Activated CD4-positive, CD25-positive, alpha-beta regulatory T cell treated with anti-CD3 and anti-CD28 coated beads, Interleukin-2, amount 50 U/mL, for 72 hours (primary cell): Measurements from ENCODE around the gene ABI3BP.

Experiments used
- DNase-seq: peaks from one replicate; pipeline ENCODE4 v3.0.0; 2021

The ABI3BP gene

DNA sequence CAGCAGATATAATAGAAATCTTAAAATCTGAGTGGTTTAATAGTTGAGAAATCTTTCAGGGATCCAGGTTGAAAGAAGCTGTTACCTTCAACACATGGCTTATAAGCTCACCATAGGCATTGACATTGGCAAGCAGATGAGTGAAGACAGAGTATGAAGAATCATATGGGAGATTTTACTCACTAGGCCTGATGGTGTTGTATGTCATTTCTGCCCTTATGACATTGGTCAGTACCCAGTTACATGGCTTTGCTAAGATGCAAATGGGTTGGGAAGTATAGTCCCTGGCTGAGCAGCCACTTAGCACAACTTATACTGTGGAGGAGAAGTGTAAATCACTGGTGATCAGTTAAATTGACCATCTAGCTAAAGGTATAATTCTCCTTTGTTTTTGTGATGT is 278.0 kb downstream of the ABI3BP start:
- no peak for DNase-seq

DNA sequence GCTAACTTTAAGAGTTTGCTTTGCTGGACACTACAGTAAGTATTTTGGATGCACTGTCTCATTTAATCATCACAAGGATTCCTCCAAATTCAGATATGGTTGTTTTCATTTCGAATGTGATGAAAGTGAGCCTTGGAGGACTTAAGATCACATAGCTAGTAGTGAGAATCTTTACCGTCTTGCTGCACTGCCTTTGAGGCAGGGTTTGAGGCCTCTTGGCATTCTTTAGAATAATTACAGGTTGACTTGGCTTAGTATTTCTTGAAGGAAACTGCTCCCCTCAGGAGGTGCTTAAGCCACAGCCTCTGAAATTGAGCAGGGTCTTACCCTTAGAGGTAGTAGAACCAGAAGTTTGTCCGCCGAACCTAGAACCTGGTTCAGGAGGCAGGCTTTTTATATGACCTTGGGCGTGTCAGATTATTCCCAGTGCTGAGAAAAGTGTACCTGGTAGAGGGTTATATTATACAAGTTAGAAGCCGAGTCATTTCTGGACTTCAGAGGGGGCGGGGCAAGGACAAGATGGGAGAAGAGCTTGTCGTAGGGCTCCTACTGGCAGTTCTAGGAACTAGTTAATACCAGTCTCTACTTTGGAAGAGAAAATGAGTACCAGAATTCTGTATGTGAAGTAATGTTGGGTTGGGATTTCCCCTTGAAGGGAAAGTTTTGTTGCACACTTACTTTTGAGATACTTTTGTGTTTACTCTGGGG is 282.8 kb downstream of the ABI3BP start:
- peak; percentile 56 for DNase-seq

DNA sequence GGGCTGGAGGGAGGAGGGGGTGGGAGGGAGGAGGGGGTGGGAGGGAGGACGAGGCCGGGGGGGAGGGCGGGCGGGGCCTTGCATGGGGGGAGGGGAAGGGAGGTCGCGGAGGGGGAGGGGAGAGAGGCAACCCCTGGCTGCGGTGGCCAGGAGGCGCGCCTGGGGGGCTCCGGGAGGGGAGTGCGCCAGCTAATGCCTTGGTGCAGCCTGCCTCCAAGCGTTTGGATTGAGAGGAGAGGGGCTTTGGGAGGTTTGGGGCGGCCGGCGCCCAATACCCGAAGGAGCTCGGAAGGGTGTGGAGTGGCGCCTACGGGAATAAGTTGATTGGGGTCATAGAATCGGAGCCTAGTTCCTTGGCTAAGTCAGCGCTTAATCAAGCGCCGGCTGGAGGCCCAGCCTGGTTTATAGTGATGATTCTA is 283.4 kb downstream of the ABI3BP start:
- DNase-seq, result peak; percentile 44

DNA sequence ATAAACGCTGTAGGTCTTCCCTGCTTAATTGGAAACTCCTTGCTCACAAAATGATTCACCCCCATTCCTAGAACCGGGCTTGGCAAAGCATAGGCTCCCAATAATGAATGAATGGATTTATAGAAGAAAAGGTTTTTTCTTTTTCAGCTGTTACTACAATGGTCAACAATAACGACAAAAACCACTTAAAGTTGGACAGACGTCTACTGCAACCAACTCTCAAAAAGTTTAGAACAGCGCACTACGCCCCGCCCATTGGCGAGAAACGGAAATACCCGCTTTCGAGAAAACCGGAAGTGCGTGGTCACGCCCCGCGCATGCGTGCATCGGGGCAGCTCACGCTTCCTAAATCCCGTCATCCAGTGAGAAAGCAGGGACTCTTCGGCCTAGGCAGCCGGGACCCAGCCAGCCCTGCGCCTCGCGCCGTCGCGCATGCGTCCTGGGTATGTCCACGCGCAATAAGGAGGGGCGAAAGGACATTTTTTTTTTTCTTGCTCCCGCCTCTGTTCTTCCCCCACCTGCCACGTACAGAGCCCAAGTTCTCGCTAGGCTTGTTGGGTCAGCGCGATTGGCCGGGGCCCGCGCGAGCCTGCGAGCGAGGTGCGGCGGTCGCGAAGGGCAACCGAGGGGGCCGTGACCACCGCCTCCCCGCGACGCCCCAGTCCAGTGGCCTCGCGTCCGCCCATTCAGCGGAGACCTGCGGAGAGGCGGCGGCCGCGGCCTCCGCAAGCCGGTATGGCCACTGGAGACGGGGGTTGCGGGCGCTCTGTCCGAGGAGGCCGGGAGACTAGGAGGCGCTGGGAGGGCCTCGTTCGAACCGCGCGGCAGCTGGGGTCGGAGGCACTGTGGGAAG is 284.0 kb downstream of the ABI3BP start, which contains the start of gene TFG:
Gene TFG (plus strand): TSS at position 506 of the 853 bp plus-strand sequence. CDS start 4,192 bp downstream, outside the sequence.
- DNase-seq, result peak; percentile 97

DNA sequence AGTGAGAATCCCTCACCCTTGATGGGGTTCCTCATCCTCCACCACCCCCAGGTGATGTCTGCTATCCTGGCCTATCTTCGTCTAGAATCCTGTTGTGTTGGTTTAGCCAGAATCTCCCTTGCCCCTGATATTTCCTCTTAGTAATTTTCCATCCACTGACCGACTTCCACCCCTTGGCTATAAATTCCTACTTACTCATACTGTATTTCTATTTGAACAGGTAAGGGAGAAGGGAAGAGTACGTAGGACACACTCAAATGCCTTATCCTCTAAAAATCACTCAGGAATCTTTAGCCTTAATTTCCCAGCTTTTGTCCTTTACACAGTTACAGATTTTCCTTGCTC is 284.6 kb downstream of the ABI3BP start:
- DNase-seq, result no peak

DNA sequence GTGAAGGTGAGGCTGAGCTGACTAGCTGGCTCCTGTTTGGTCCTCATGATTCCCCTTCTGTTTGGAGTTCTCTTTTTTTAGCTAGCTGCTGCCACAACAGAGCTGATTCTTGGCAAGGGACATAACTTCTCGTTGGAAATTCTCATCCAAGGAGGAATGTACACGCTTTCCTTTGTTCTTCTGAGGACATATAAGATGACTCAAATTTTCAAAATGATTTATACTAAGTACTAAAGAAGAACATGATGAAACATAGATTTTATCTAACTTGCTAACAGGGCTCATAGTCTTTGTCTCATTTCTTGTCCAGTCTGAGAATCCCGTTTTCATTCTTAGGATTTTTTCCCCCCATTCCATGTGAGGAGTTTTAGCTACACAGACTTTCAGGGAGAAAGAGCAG is 286.9 kb downstream of the ABI3BP start:
- no peak for DNase-seq

DNA sequence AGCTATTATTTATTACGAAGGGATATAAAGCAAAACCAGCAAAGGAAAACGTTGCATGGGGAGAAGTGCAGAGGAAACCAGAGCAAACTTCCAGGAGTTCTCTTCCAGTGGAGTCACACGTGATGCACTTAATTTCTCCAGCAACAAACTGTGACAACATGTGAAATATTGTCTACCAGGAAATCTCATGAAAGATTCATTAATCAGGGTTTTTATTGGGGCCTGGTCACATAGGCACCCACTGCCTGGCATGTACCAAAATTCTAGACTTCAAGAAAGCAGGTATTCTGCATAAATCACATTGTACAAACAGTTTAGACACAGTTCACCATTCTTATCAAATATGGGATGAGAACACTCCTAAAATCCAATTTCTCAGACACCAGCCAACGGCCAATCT is 289.4 kb downstream of the ABI3BP start:
- DNase-seq, result no peak

DNA sequence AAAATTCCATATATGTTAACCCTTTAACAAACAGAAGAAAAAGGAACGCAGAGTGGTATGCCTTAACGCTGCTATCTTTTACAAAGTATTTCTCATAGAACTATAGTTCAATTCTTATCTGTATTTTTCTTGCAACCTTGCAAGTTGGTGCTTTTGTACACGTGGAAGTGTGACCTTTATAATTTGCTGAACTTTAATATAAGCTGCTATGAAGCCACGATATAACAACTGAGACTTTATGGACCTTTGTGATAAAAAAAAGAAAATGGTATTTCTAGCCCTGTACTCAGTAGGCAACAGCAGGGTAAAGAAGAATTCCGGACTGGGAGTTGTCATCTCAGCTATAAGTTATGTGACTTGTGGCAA is 290.3 kb downstream of the ABI3BP start:
- no peak for DNase-seq

DNA sequence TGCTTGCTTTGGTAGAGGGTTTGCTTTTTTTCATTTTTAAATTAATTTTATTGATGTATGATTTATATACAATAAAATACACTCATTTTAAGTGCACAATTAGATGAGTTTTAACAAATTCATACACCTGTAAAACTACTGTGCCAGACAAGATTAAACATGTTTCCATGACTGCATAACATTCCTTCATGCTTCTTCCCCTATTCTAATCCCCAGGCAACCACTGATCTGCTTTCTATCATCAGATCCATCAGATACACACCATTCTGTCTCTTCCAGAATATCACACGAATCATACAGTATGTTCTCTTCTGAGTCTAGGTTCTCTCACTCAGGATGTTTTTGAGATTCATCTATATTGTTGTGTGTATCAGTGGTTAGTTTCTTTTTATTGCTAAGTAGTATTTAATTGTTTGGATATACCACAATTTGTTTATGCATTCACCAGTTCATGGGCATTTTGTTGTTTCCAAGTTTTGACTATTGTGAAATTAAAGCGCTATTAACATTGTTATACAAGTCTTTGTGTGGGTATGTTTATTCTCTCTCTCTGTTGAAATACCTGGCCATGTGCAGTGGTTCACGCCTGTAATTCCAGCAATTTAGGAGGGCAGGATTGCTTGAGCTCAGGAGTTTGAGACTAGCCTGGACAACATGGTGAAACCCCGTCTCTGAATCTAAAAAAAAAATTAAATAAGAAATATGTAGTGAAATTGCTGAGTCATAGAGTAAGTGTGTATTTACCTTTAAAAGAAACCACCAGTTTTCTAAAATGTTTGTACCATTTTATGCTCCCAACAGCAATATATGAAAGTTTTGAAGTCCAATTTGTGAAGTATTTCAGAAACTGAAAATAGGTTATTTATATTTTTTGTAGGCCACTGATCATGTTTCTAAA is 290.9 kb downstream of the ABI3BP start:
- DNase-seq, result no peak

DNA sequence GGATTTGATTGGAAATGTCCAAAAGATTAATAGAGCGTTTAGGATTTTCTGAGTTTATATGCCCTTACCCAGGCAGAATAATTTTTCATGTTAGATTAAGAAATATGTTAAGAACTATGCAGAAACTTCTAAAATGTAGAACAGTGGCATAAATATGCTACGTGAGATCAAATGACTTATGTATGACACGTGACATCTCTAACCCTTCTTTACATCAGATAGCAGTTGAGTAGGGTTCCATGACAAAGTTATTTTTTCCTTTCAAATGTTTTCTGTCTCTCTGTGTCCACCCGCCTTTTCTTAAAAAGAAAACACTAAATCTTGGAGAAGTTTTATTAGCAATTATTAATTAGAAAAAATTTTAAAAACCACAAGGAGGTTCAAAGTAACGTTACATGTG is 292.5 kb downstream of the ABI3BP start:
- no peak for DNase-seq
